HEK293 (cell line): ENCODE data around the gene SLC4A1.
A peak's percentile ranks its signal among the peaks of the same experiment; 100 is the strongest.

Experiments
- CTCF ChIA-PET: fragments of 350-600 bp; formaldehyde crosslinking; extraction: SDS; loops from one replicate; lab custom pipeline; 2021; ENCODE audit warnings: antibody characterized with exemption; lab: Yijun Ruan, JAX
- POLR2A ChIA-PET: fragments of 300-600 bp; formaldehyde crosslinking; extraction: SDS; loops from one replicate; lab custom pipeline; 2020; ENCODE audit warnings: antibody characterized with exemption, inconsistent platforms; lab: Yijun Ruan, JAX
- H3K27ac ChIP-seq: fragments of 200-500 bp; sonication (Bioruptor generic); 2 replicates; pipeline ENCODE4 v1.5.1; 2014; ENCODE audit warnings: low read depth, low read length, control low read depth, inconsistent platforms; ENCODE audit errors: extremely low read depth
- H3K36me3 ChIP-seq, 2 experiments: fragments of 200-500 bp in 1 of 2; sonication (Bioruptor generic) in 1 of 2; 1 replicate in 1 of 2; 2 replicates in 1 of 2; pipeline ENCODE4 v1.5.1; 2014 to 2017; ENCODE audit warnings: inconsistent platforms in 2 of 2, low read length in 2 of 2; ENCODE audit not compliant: control insufficient read depth in 2 of 2, insufficient read depth in 1 of 2
- H3K4me1 ChIP-seq: fragments of 200-500 bp; sonication (Bioruptor generic); 2 replicates; pipeline ENCODE4 v1.5.1; 2014; ENCODE audit warnings: mild to moderate bottlenecking, low read length, inconsistent platforms; ENCODE audit not compliant: control insufficient read depth, insufficient read depth
- H3K4me3 ChIP-seq: 2 replicates; pipeline ENCODE4 v1.5.1; 2011; ENCODE audit warnings: low read depth, mild to moderate bottlenecking, control low read depth, low read length, moderate library complexity
- H3K9me3 ChIP-seq: fragments of 200-500 bp; sonication (Bioruptor generic); 2 replicates; pipeline ENCODE4 v1.5.1; 2014; ENCODE audit warnings: low read depth, low read length, inconsistent platforms; ENCODE audit not compliant: control insufficient read depth, insufficient read depth
- GLIS1 ChIP-seq: fragments of 450-650 bp; formaldehyde crosslinking; IDR thresholded peaks from 2 replicates; pipeline ENCODE4 v1.5.1; 2016; ENCODE audit warnings: missing biosample characterization, missing genetic modification characterization
- GLIS2 ChIP-seq: fragments of 450-650 bp; formaldehyde crosslinking; IDR thresholded peaks from 2 replicates; pipeline ENCODE4 v1.5.1; 2016; ENCODE audit warnings: missing biosample characterization, missing genetic modification characterization
- KLF9 ChIP-seq: fragments of 450-650 bp; formaldehyde crosslinking; IDR thresholded peaks from 2 replicates; pipeline ENCODE4 v1.5.1; 2016; ENCODE audit warnings: missing biosample characterization, missing genetic modification characterization, low read depth
- SP2 ChIP-seq: fragments of 450-650 bp; formaldehyde crosslinking; IDR thresholded peaks from 2 replicates; pipeline ENCODE4 v1.5.1; 2016; ENCODE audit warnings: missing biosample characterization, missing genetic modification characterization
- SP3 ChIP-seq: fragments of 450-650 bp; formaldehyde crosslinking; IDR thresholded peaks from 2 replicates; pipeline ENCODE4 v1.5.1; 2016; ENCODE audit warnings: missing biosample characterization, missing genetic modification characterization
- ZIC2 ChIP-seq: fragments of 450-650 bp; formaldehyde crosslinking; IDR thresholded peaks from 2 replicates; pipeline ENCODE4 v1.5.1; 2016; ENCODE audit warnings: missing biosample characterization, missing genetic modification characterization
- ZNF10 ChIP-seq: fragments of 450-650 bp; formaldehyde crosslinking; IDR thresholded peaks from 2 replicates; pipeline ENCODE4 v1.5.1; 2017; ENCODE audit warnings: missing biosample characterization, missing genetic modification characterization
- ZNF155 ChIP-seq: fragments of 450-650 bp; formaldehyde crosslinking; IDR thresholded peaks from 2 replicates; pipeline ENCODE4 v1.5.1; 2016; ENCODE audit warnings: missing biosample characterization, missing genetic modification characterization
- ZNF16 ChIP-seq: fragments of 450-650 bp; formaldehyde crosslinking; IDR thresholded peaks from 2 replicates; pipeline ENCODE4 v1.5.1; 2016; ENCODE audit warnings: low read depth, missing biosample characterization, missing genetic modification characterization
- ZNF175 ChIP-seq: fragments of 450-650 bp; formaldehyde crosslinking; IDR thresholded peaks from 2 replicates; pipeline ENCODE4 v1.5.1; 2016; ENCODE audit warnings: missing biosample characterization, missing genetic modification characterization
- ZNF248 ChIP-seq: fragments of 450-650 bp; formaldehyde crosslinking; IDR thresholded peaks from 2 replicates; pipeline ENCODE4 v1.5.1; 2017; ENCODE audit warnings: missing biosample characterization, missing genetic modification characterization
- ZNF266 ChIP-seq: fragments of 450-650 bp; formaldehyde crosslinking; IDR thresholded peaks from 2 replicates; pipeline ENCODE4 v1.5.1; 2016; ENCODE audit warnings: missing biosample characterization, missing genetic modification characterization, low read depth
- ZNF335 ChIP-seq: fragments of 450-650 bp; formaldehyde crosslinking; conservative IDR thresholded peaks from 2 replicates; pipeline ENCODE4 v1.5.1; 2016; ENCODE audit warnings: missing biosample characterization, missing genetic modification characterization
- ZNF510 ChIP-seq: fragments of 450-650 bp; formaldehyde crosslinking; IDR thresholded peaks from 2 replicates; pipeline ENCODE4 v1.5.1; 2018; ENCODE audit warnings: mild to moderate bottlenecking, missing genetic modification characterization, missing biosample characterization; ENCODE audit not compliant: insufficient replicate concordance
- ZNF571 ChIP-seq: fragments of 450-650 bp; formaldehyde crosslinking; IDR thresholded peaks from 2 replicates; pipeline ENCODE4 v1.5.0; 2017; ENCODE audit warnings: missing biosample characterization, missing genetic modification characterization
- ZNF624 ChIP-seq: fragments of 450-650 bp; formaldehyde crosslinking; IDR thresholded peaks from 2 replicates; pipeline ENCODE4 v1.5.1; 2017; ENCODE audit warnings: missing biosample characterization, missing genetic modification characterization
- ZNF629 ChIP-seq: fragments of 450-650 bp; formaldehyde crosslinking; IDR thresholded peaks from 2 replicates; pipeline ENCODE4 v1.5.1; 2017; ENCODE audit warnings: missing biosample characterization, missing genetic modification characterization
- ZNF664 ChIP-seq: fragments of 450-650 bp; formaldehyde crosslinking; IDR thresholded peaks from 2 replicates; pipeline ENCODE4 v1.5.1; 2016; ENCODE audit warnings: missing biosample characterization, missing genetic modification characterization
- ZNF791 ChIP-seq: fragments of 450-650 bp; formaldehyde crosslinking; IDR thresholded peaks from 2 replicates; pipeline ENCODE4 v1.5.1; 2016; ENCODE audit warnings: missing biosample characterization, missing genetic modification characterization
- TF ChIP-seq, protein P1 (sequence below): fragments of 450-650 bp; formaldehyde crosslinking; IDR thresholded peaks from 2 replicates; pipeline ENCODE4 v1.5.1; 2016; ENCODE audit warnings: missing biosample characterization, missing genetic modification characterization, borderline replicate concordance
- TF ChIP-seq, protein P2 (sequence below): sonication (generic); formaldehyde crosslinking; IDR thresholded peaks from 2 replicates; pipeline ENCODE4 v1.8.1; 2022; ENCODE audit warnings: mild to moderate bottlenecking, moderate library complexity, missing genetic modification reagents
- TF ChIP-seq, protein P3 (sequence below): fragments of 450-650 bp; formaldehyde crosslinking; IDR thresholded peaks from 2 replicates; pipeline ENCODE4 v1.5.1; 2016; ENCODE audit warnings: missing biosample characterization, missing genetic modification characterization
- TF ChIP-seq, protein P4 (sequence below): fragments of 450-650 bp; formaldehyde crosslinking; IDR thresholded peaks from 2 replicates; pipeline ENCODE4 v1.5.1; 2017; ENCODE audit warnings: missing biosample characterization, missing genetic modification characterization
- TF ChIP-seq, protein P5 (sequence below): fragments of 450-650 bp; formaldehyde crosslinking; IDR thresholded peaks from 2 replicates; pipeline ENCODE4 v1.5.1; 2016; ENCODE audit warnings: missing biosample characterization, missing genetic modification characterization

SLC4A1 gene

DNA sequence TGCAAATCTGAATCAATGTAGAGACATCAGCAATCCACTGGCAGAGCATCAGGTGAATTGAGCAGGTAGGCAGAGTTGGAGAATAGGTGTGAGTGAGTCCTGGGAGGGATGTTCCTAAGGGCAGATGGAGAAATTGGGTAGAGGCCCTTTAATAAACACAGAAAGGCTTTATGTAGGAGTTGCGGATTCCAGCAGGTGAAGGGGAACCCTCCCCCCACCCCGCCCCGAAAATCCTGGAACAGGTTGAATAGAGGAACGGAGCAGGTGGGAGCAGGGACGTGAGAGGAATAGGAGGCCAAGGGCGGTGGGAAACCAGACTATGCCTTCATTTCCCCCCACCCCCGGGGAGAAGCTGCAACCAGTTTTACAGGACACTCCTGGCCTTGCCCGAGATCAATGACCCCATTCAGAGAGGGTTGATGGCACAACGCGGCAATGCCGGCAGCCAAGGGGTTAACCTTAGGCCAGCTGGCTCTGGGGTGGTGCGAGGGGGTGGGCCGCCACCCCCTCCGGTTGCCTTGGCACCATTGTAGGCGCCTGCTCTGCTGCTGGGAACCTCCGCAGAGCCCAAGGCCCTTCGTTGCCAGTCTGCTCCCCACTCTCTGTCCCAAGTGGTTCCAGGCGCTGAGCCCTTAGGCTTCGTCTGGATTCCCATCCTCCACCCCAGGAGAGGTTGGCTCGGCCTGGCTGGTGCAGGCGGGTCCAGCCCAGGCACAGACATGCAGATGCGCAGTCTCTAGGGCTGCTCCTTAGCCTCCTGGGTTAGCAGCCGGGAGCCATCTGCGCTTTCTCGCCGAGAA is 39.7 kb upstream of the SLC4A1 start (continued):
- TF ChIP-seq ZNF16 (no peak), SP2 (tag by site-specific recombination) (no peak), ZNF335 (tag by site-specific recombination) (peak; percentile 69), ZNF510 (tag by site-specific recombination) (no peak), ZNF10 (tag by site-specific recombination) (0 out of 2 replicates have a peak, but pooled peaks have one; percentile 39), ZNF248 (tag by site-specific recombination) (no peak), ZNF664 (no peak), KLF9 (tag by site-specific recombination) (0 out of 2 replicates have a peak, but pooled peaks have one; percentile 16), ZNF791 (tag by site-specific recombination) (no peak), GLIS2 (tag by site-specific recombination) (peak; percentile 33), ZIC2 (tag by site-specific recombination) (no peak), ZNF266 (no peak), ZNF624 (tag by site-specific recombination) (no peak), GLIS1 (tag by site-specific recombination) (peak; percentile 34; the same call in 1 of the 2 replicates), ZNF629 (tag by site-specific recombination) (no peak)
- TF ChIP-seq, protein P1, sequence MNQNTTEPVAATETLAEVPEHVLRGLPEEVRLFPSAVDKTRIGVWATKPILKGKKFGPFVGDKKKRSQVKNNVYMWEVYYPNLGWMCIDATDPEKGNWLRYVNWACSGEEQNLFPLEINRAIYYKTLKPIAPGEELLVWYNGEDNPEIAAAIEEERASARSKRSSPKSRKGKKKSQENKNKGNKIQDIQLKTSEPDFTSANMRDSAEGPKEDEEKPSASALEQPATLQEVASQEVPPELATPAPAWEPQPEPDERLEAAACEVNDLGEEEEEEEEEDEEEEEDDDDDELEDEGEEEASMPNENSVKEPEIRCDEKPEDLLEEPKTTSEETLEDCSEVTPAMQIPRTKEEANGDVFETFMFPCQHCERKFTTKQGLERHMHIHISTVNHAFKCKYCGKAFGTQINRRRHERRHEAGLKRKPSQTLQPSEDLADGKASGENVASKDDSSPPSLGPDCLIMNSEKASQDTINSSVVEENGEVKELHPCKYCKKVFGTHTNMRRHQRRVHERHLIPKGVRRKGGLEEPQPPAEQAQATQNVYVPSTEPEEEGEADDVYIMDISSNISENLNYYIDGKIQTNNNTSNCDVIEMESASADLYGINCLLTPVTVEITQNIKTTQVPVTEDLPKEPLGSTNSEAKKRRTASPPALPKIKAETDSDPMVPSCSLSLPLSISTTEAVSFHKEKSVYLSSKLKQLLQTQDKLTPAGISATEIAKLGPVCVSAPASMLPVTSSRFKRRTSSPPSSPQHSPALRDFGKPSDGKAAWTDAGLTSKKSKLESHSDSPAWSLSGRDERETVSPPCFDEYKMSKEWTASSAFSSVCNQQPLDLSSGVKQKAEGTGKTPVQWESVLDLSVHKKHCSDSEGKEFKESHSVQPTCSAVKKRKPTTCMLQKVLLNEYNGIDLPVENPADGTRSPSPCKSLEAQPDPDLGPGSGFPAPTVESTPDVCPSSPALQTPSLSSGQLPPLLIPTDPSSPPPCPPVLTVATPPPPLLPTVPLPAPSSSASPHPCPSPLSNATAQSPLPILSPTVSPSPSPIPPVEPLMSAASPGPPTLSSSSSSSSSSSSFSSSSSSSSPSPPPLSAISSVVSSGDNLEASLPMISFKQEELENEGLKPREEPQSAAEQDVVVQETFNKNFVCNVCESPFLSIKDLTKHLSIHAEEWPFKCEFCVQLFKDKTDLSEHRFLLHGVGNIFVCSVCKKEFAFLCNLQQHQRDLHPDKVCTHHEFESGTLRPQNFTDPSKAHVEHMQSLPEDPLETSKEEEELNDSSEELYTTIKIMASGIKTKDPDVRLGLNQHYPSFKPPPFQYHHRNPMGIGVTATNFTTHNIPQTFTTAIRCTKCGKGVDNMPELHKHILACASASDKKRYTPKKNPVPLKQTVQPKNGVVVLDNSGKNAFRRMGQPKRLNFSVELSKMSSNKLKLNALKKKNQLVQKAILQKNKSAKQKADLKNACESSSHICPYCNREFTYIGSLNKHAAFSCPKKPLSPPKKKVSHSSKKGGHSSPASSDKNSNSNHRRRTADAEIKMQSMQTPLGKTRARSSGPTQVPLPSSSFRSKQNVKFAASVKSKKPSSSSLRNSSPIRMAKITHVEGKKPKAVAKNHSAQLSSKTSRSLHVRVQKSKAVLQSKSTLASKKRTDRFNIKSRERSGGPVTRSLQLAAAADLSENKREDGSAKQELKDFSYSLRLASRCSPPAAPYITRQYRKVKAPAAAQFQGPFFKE (tag by site-specific recombination) = no peak

DNA sequence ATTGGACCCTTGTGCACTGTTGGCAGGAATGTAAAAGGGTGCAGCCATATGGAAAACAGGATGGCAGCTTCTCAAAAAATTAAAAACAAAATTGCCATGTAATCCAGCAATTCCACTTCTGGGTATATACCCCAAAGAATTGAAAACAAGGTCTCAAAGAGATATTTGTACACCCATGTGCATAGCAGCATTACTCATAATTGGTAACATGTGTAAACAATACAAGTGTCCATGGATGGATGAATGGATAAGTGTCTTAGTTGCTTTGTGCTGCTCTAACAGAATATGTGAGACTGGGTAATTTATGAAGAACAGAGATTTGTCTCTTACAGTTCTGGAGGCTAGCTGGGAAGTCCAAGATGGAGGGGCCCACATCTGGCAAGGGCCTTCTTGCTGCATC is 36.7 kb upstream of the SLC4A1 start:
- H3K36me3 ChIP-seq = no peaks in the 10 kb centered on the region
- no peak overlapping the region for H3K4me3 ChIP-seq
- H3K4me1 ChIP-seq = peaks cover 3% of the 10 kb centered on the region; the same call in 1 of the 2 replicates
- no peaks in the 10 kb centered on the region for H3K9me3 ChIP-seq
- no peak overlapping the region for H3K27ac ChIP-seq
- ChIA-PET CTCF (interaction anchor here (0.6 to 1.0 kb wide), 4 partner anchors 12 to 86 kb away, joined by 3 read pairs; no protein-coding TSS in a partner anchor), POLR2A (interaction anchor here (0.6 to 1.0 kb wide), 2 partner anchors 19 to 410 kb away, joined by 3 read pairs; no protein-coding TSS in a partner anchor)
- no peak for TF ChIP-seq SP3 (tag by site-specific recombination)
- TF ChIP-seq ZNF155 (tag by site-specific recombination) = no peak
- TF ChIP-seq, protein P2, sequence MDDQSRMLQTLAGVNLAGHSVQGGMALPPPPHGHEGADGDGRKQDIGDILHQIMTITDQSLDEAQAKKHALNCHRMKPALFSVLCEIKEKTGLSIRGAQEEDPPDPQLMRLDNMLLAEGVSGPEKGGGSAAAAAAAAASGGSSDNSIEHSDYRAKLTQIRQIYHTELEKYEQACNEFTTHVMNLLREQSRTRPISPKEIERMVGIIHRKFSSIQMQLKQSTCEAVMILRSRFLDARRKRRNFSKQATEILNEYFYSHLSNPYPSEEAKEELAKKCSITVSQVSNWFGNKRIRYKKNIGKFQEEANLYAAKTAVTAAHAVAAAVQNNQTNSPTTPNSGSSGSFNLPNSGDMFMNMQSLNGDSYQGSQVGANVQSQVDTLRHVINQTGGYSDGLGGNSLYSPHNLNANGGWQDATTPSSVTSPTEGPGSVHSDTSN (CRISPR knock-in tag) = no peak
- TF ChIP-seq, protein P3, sequence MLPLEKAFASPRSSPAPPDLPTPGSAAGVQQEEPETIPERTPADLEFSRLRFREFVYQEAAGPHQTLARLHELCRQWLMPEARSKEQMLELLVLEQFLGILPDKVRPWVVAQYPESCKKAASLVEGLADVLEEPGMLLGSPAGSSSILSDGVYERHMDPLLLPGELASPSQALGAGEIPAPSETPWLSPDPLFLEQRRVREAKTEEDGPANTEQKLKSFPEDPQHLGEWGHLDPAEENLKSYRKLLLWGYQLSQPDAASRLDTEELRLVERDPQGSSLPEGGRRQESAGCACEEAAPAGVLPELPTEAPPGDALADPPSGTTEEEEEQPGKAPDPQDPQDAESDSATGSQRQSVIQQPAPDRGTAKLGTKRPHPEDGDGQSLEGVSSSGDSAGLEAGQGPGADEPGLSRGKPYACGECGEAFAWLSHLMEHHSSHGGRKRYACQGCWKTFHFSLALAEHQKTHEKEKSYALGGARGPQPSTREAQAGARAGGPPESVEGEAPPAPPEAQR (tag by site-specific recombination) = no peak
- TF ChIP-seq, protein P4, sequence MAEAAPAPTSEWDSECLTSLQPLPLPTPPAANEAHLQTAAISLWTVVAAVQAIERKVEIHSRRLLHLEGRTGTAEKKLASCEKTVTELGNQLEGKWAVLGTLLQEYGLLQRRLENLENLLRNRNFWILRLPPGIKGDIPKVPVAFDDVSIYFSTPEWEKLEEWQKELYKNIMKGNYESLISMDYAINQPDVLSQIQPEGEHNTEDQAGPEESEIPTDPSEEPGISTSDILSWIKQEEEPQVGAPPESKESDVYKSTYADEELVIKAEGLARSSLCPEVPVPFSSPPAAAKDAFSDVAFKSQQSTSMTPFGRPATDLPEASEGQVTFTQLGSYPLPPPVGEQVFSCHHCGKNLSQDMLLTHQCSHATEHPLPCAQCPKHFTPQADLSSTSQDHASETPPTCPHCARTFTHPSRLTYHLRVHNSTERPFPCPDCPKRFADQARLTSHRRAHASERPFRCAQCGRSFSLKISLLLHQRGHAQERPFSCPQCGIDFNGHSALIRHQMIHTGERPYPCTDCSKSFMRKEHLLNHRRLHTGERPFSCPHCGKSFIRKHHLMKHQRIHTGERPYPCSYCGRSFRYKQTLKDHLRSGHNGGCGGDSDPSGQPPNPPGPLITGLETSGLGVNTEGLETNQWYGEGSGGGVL (tag by site-specific recombination) = no peak
- TF ChIP-seq, protein P5, sequence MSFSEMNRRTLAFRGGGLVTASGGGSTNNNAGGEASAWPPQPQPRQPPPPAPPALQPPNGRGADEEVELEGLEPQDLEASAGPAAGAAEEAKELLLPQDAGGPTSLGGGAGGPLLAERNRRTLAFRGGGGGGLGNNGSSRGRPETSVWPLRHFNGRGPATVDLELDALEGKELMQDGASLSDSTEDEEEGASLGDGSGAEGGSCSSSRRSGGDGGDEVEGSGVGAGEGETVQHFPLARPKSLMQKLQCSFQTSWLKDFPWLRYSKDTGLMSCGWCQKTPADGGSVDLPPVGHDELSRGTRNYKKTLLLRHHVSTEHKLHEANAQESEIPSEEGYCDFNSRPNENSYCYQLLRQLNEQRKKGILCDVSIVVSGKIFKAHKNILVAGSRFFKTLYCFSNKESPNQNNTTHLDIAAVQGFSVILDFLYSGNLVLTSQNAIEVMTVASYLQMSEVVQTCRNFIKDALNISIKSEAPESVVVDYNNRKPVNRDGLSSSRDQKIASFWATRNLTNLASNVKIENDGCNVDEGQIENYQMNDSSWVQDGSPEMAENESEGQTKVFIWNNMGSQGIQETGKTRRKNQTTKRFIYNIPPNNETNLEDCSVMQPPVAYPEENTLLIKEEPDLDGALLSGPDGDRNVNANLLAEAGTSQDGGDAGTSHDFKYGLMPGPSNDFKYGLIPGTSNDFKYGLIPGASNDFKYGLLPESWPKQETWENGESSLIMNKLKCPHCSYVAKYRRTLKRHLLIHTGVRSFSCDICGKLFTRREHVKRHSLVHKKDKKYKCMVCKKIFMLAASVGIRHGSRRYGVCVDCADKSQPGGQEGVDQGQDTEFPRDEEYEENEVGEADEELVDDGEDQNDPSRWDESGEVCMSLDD = no peak
- TF ChIP-seq ZNF175 = no peak
- TF ChIP-seq ZNF571 (tag by site-specific recombination) = no peak
